ENCODE data around the gene GLI1.

GRCh38 chr12:57431654-57432188, 27.9 kb upstream of the GLI1 start:
- no peak for TF ChIP-seq CTCF (IDR thresholded peaks at IDR 0.05)
- no peak for TF ChIP-seq POLR2A (IDR thresholded peaks at IDR 0.05)
